Esophagus muscularis mucosa (tissue), 4 donors: ENCODE results near the gene CCNL2. TPM values are rescaled to one million over a fixed set of nuclear protein-coding genes. Genes with fewer than 3 reads are reported as not detected.

ENCODE experiments used
- DNase-seq: peaks from one replicate; pipeline ENCODE4 v3.0.0-alpha.2; 2017; ENCODE audit errors: extremely low spot score
- H3K27ac ChIP-seq, 4 donors: fragments of 200-600 bp; sonication (generic); replicated peaks in 1 of 4; 1 replicate in 3 of 4; 2 replicates in 1 of 4; pipeline ENCODE4 v1.5.1; 2016 to 2019; ENCODE audit warnings: mild to moderate bottlenecking in 1 of 4
- H3K27me3 ChIP-seq, 4 donors: fragments of 200-600 bp; sonication (generic); one replicate each; pipeline versions ENCODE4 v1.5.1 to v1.6.0; 2016 to 2019
- H3K36me3 ChIP-seq, 4 donors: fragments of 200-600 bp; sonication (generic); one replicate each; pipeline ENCODE4 v1.5.1; 2016 to 2019
- H3K4me1 ChIP-seq, 4 donors: fragments of 200-600 bp; sonication (generic); one replicate each; pipeline ENCODE4 v1.5.1; 2016 to 2019
- H3K4me3 ChIP-seq, 4 donors: fragments of 200-600 bp; sonication (generic); 1 replicate in 2 of 4; 2 replicates in 2 of 4; pipeline ENCODE4 v1.5.1; 2016 to 2019; ENCODE audit warnings: mild to moderate bottlenecking in 4 of 4, moderate library complexity in 1 of 4
- H3K9me3 ChIP-seq, 4 donors: fragments of 200-600 bp; sonication (generic); 1 replicate in 3 of 4; 2 replicates in 1 of 4; pipeline ENCODE4 v1.5.1; 2016 to 2019
- EP300 ChIP-seq: sonication (generic); formaldehyde crosslinking; IDR thresholded peaks from one replicate; pipeline ENCODE4 v1.6.1; 2017; ENCODE audit warnings: antibody characterized with exemption
- POLR2A ChIP-seq: fragments of 450-650 bp; IDR thresholded peaks from one replicate; pipeline ENCODE4 v1.6.1; 2017; ENCODE audit warnings: antibody characterized with exemption, moderate library complexity, mild to moderate bottlenecking, low read depth
- POLR2AphosphoS5 ChIP-seq, 2 donors: sonication (generic); formaldehyde crosslinking; IDR thresholded peaks; one replicate each; pipeline ENCODE4 v1.6.1; 2017; ENCODE audit warnings: antibody characterized with exemption in 2 of 2
- WGBS: methylation state at CpG from one replicate; pipeline ENCODE4 v1.1.5; 2018; 5-methylcytosine and 5-hydroxymethylcytosine counted together
- intact Hi-C: fragments of 100-400 bp; cut with DNase I; formaldehyde crosslinking; loops from one replicate; pipeline ENCODE4 v1.15.1; 2023
- total RNA-seq, 4 donors: library from RNA; depleted of rRNA; stranded (reverse); fragments of >200 nt; gene quantifications; one replicate each; pipeline versions ENCODE4 v1.1.0 to v1.2.1, GENCODE V29; 2016
- TF ChIP-seq, protein P1 (sequence below), 3 experiments: fragments of 200-600 bp in 2 of 3; fragments of 450-650 bp in 1 of 3; sonication (generic) in 2 of 3; IDR thresholded peaks; one replicate each; pipeline ENCODE4 v1.5.1; 2017 to 2019; ENCODE audit warnings: antibody characterized with exemption in 3 of 3, mild to moderate bottlenecking in 2 of 3, moderate library complexity in 1 of 3

The CCNL2 gene
- total RNA-seq, 4 donors from 2014 or later: 73.4 to 136 (median 108) TPM

DNA sequence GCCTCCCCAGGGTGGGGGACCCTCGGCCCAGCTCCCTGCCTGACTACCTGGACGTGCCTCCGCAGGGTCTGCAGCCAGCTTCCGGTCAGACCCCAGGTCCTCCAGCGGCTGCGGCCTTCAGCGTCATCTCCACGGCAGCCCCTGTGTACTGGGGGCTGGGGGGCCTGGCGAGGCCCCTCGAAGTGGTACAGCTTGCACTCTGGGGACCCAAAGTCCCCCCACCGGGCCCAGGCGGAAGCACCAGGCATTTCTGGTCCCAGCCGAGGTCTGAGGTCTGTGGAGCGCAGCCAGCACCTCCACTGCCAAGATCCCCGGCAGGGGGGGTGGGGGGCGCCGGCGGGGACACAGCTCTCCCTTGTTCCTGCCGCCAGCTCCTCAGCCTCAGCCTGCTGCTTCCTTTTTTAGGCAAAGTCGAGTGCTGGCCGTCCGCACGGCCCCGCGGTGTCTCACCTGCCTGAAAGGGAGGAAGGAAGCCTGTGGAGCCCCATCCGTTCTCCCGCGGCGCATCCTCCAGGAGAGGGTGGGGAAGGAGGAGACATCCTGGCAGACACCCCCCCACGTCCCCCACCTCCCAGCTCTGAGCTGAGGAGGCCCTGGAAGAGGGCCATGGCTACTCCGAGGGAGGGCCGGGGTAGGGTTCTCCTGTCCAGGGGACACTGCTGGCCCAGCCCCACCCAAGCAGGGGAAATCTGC lies 35.1 kb upstream of the CCNL2 start:
- peak overlapping the region; percentile 67 to 81 (median 74) for H3K4me3 ChIP-seq
- TF ChIP-seq POLR2A (no peak), POLR2AphosphoS5 (IDR thresholded peaks at IDR 0.05) (peak; percentile 70 to 78)
- TF ChIP-seq, protein P1, sequence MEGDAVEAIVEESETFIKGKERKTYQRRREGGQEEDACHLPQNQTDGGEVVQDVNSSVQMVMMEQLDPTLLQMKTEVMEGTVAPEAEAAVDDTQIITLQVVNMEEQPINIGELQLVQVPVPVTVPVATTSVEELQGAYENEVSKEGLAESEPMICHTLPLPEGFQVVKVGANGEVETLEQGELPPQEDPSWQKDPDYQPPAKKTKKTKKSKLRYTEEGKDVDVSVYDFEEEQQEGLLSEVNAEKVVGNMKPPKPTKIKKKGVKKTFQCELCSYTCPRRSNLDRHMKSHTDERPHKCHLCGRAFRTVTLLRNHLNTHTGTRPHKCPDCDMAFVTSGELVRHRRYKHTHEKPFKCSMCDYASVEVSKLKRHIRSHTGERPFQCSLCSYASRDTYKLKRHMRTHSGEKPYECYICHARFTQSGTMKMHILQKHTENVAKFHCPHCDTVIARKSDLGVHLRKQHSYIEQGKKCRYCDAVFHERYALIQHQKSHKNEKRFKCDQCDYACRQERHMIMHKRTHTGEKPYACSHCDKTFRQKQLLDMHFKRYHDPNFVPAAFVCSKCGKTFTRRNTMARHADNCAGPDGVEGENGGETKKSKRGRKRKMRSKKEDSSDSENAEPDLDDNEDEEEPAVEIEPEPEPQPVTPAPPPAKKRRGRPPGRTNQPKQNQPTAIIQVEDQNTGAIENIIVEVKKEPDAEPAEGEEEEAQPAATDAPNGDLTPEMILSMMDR (IDR thresholded peaks at IDR 0.05): no peak
- no peaks in the 10 kb centered on the region for H3K27me3 ChIP-seq
- WGBS: 0% methylated on average over 6 of the region's 32 CpGs
- peaks cover 75 to 100% (median 94%) of the 10 kb centered on the region in 4 donors for H3K4me1 ChIP-seq
- no peaks in the 10 kb centered on the region for H3K9me3 ChIP-seq
- peaks cover 0 to 14% (median 8%) of the 10 kb centered on the region in 4 donors for H3K36me3 ChIP-seq
- DNase-seq: no peak
- intact Hi-C loops: no loop called here
- H3K27ac ChIP-seq: peak overlapping the region; percentile 96 to 98 (median 97)

DNA sequence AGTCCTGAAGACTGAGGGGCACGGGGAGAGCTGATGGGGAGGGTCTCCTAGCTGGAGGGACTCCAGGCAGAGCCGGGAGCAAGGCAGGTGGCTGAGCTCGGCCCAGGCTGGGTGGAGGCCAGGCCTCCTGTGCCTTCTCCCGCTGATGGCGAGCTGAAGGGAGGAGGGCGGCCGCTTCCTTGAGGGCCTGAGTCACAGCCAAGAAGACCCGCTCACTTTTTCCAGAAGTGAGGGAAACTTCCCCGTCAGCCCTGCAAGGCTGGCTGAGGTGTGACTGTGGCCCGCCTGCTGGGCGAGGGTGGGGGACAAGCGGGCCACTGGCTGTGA lies 34.6 kb upstream of the CCNL2 start:
- 7% methylated on average over 5 of the region's 12 CpGs for WGBS
- no peaks in the 10 kb centered on the region for H3K27me3 ChIP-seq
- TF ChIP-seq EP300: no peak
- no peak for TF ChIP-seq POLR2A
- no peak for TF ChIP-seq POLR2AphosphoS5 (IDR thresholded peaks at IDR 0.05)
- TF ChIP-seq, protein P1 (IDR thresholded peaks at IDR 0.05): no peak
- intact Hi-C loops: no loop called here
- no peak for DNase-seq
- peak overlapping the region; percentile 96 to 98 (median 97) for H3K27ac ChIP-seq
- peaks cover 0 to 9% (median 5%) of the 10 kb centered on the region in 4 donors for H3K36me3 ChIP-seq
- H3K4me1 ChIP-seq: peaks cover 80 to 100% (median 98%) of the 10 kb centered on the region in 4 donors
- peak overlapping the region; percentile 67 to 81 (median 74) for H3K4me3 ChIP-seq
- H3K9me3 ChIP-seq: no peaks in the 10 kb centered on the region

DNA sequence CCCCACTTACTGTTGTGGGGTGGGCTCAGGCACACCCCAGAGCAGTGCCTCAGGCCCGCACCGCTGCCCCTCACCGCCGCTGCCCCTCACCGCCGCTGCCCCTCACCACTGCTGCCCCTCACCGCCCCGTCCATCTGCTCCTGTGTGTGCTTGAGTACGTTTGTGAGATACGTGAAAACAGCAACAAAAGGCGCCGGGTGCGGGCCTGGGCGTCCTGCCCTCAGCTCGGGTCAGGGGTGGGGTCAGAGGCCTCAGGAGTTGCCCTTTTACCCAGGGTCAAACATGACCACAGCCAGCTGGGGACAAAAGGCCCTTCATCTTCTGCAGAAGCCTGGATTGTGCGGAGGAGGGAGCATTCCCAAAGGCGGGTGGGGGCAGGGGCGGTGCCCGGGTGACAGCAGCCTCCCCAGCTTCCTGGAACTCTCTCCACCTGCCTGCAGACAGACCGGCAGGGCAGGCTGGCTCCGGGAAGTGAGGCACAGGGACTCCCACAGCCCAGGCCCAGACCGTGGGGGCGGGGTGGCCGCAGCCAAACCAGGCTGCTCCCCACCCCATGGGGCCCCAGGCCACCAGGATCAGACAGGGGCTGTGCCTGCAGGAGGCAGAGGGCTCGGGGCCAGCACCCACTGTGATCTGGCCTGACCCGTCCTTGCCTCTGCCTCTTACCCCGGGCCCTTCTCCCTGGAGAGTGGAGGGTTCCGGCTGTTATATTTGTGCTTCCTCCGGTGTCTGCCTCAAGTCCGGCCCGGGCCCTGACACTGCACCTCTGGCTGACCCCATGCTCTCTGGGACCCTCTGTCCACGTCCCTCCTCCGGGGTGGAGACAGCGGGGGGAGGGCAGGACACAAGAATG lies 34.0 kb upstream of the CCNL2 start:
- TF ChIP-seq EP300 (peak; percentile 93), POLR2A (no peak), POLR2AphosphoS5 (IDR thresholded peaks at IDR 0.05) (peak; percentile 64 to 85)
- TF ChIP-seq, protein P1 (IDR thresholded peaks at IDR 0.05): no peak
- intact Hi-C loops: no loop called here
- Histone ChIP-seq H3K9me3 (no peaks in the 10 kb centered on the region), H3K27ac (peak overlapping the region; percentile 96 to 98 (median 97)), H3K4me1 (peaks cover 86 to 100% (median 98%) of the 10 kb centered on the region in 4 donors), H3K4me3 (peak overlapping the region; percentile 67 to 81 (median 74)), H3K36me3 (peaks cover 0 to 6% (median 2%) of the 10 kb centered on the region in 4 donors), H3K27me3 (no peaks in the 10 kb centered on the region)
- WGBS: 13% methylated on average over 12 of the region's 34 CpGs
- DNase-seq: peak; percentile 94

DNA sequence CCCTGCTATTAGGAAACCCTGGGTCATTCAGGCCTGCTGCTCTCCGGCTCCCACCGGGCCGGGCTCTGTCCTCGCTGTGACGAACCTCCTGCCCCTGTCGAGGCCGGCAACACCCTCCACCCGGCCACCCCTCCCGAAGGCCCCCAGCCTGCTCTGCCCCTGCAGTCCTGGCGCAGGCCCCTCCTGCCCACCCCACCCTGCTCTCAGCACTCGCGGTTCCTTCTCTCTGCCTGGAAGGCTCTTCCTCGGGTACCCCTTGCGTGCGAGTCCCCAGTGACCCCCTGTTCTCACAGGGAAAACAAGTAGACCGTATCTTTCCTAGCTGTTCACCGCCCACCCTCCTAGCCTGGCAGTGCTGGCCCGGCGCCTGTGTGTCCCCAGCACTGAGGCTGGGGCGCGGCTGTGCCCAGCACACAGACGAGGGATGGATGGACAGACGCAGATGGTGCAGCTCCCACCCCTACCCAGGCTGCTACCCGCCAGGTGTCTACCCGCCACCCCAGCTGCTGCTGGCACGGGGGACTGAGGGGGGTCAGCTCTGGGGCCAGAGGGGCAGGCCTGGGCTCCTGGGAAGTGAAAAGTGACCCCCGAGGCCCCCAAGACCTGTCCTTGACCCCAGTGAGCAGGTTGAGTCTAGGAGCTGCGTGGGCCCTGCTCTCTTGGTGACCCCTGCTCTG lies 33.3 kb upstream of the CCNL2 start:
- H3K9me3 ChIP-seq: no peaks in the 10 kb centered on the region
- 71% methylated on average over 12 of the region's 28 CpGs for WGBS
- H3K4me1 ChIP-seq: peaks cover 87 to 99% (median 94%) of the 10 kb centered on the region in 4 donors
- peaks cover 0 to 3% (median 0%) of the 10 kb centered on the region in 4 donors for H3K36me3 ChIP-seq
- TF ChIP-seq POLR2A: no peak
- TF ChIP-seq POLR2AphosphoS5 (IDR thresholded peaks at IDR 0.05): no peak
- TF ChIP-seq, protein P1 (IDR thresholded peaks at IDR 0.05): no peak
- no peak for TF ChIP-seq EP300
- no peak for DNase-seq
- H3K27me3 ChIP-seq: no peaks in the 10 kb centered on the region
- peak overlapping the region; percentile 67 to 81 (median 74) for H3K4me3 ChIP-seq
- intact Hi-C loops: no loop called here
- peak overlapping the region; percentile 96 to 98 (median 97) for H3K27ac ChIP-seq
